Mesenchymal stem cell (in vitro differentiated cells and primary cell): ENCODE data around the gene DNASE1L1.

Experiments
- DNase-seq: peaks from one replicate; pipeline ENCODE4 v3.0.0-alpha.2; 2013
- H2AFZ ChIP-seq: one replicate; pipeline ENCODE4 v1.6.1; 2013; ENCODE audit warnings: low read depth, mild to moderate bottlenecking, control low read depth, inconsistent platforms, low read length, moderate library complexity
- H2AK5ac ChIP-seq: 2 replicates; pipeline ENCODE4 v1.6.1; 2013; ENCODE audit warnings: low read length, moderate library complexity, mild to moderate bottlenecking, inconsistent platforms; ENCODE audit not compliant: severe bottlenecking
- H2BK120ac ChIP-seq: one replicate; pipeline ENCODE4 v1.6.1; 2013; ENCODE audit warnings: low read depth, mild to moderate bottlenecking, inconsistent platforms, low read length, moderate library complexity
- H2BK12ac ChIP-seq, 2 experiments: one replicate each; pipeline ENCODE4 v1.6.1; 2013; ENCODE audit warnings: inconsistent platforms in 2 of 2, low read length in 2 of 2, mild to moderate bottlenecking in 2 of 2, moderate library complexity in 2 of 2, control low read depth in 1 of 2
- H2BK15ac ChIP-seq: one replicate; pipeline ENCODE4 v1.6.1; 2013; ENCODE audit warnings: mild to moderate bottlenecking, low read depth, inconsistent platforms; ENCODE audit not compliant: poor library complexity, severe bottlenecking
- H2BK5ac ChIP-seq: 2 replicates; pipeline ENCODE4 v1.6.1; 2013; ENCODE audit warnings: low read depth, mild to moderate bottlenecking, low read length, control low read depth, inconsistent platforms; ENCODE audit not compliant: poor library complexity, severe bottlenecking
- H3K14ac ChIP-seq, 2 experiments: one replicate each; pipeline ENCODE4 v1.6.1; 2013; ENCODE audit warnings: inconsistent platforms in 2 of 2, low read length in 2 of 2, control low read depth in 1 of 2, mild to moderate bottlenecking in 1 of 2, moderate library complexity in 1 of 2
- H3K18ac ChIP-seq, 2 experiments: one replicate each; pipeline ENCODE4 v1.6.1; 2013; ENCODE audit warnings: inconsistent platforms in 2 of 2, low read length in 2 of 2, control low read depth in 1 of 2, low read depth in 1 of 2, mild to moderate bottlenecking in 1 of 2
- H3K23ac ChIP-seq, 2 experiments: one replicate each; pipeline ENCODE4 v1.6.1; 2013; ENCODE audit warnings: inconsistent platforms in 2 of 2, low read length in 2 of 2, mild to moderate bottlenecking in 2 of 2, moderate library complexity in 2 of 2, control low read depth in 1 of 2
- H3K27ac ChIP-seq: 2 replicates; pipeline ENCODE4 v1.5.1; 2013; ENCODE audit warnings: mild to moderate bottlenecking, moderate library complexity, low read length, control low read depth, inconsistent platforms; ENCODE audit not compliant: poor library complexity, severe bottlenecking
- H3K27me3 ChIP-seq, 2 experiments: 2 replicates each; pipeline versions ENCODE4 v1.6.1 to v1.7.0; 2013; ENCODE audit warnings: low read length in 2 of 2, mild to moderate bottlenecking in 2 of 2, moderate library complexity in 2 of 2, control low read depth in 1 of 2, inconsistent platforms in 1 of 2; ENCODE audit not compliant: control insufficient read depth in 1 of 2, insufficient read depth in 1 of 2
- H3K36me3 ChIP-seq, 2 experiments: 2 replicates each; pipeline versions ENCODE4 v1.6.1 to v1.7.0; 2013; ENCODE audit warnings: low read length in 2 of 2, control low read depth in 1 of 2, inconsistent platforms in 1 of 2, low read depth in 1 of 2, mild to moderate bottlenecking in 1 of 2; ENCODE audit not compliant: insufficient read depth in 2 of 2, control insufficient read depth in 1 of 2
- H3K4ac ChIP-seq, 2 experiments: one replicate each; pipeline ENCODE4 v1.6.1; 2013; ENCODE audit warnings: inconsistent platforms in 2 of 2, low read length in 2 of 2, mild to moderate bottlenecking in 2 of 2, moderate library complexity in 2 of 2, control low read depth in 1 of 2, low read depth in 1 of 2
- H3K4me1 ChIP-seq: 2 replicates; pipeline ENCODE4 v1.6.1; 2013; ENCODE audit warnings: low read depth, low read length, control low read depth; ENCODE audit not compliant: control insufficient read depth, insufficient read depth
- H3K4me2 ChIP-seq: 2 replicates; pipeline ENCODE4 v1.6.1; 2013; ENCODE audit warnings: low read length, mild to moderate bottlenecking, inconsistent platforms; ENCODE audit not compliant: poor library complexity, severe bottlenecking
- H3K4me3 ChIP-seq, 2 experiments: 2 replicates each; pipeline versions ENCODE4 v1.5.1 to v1.7.0; 2013; ENCODE audit warnings: low read length in 2 of 2, mild to moderate bottlenecking in 2 of 2, control low read depth in 1 of 2, low read depth in 1 of 2; ENCODE audit not compliant: insufficient read depth in 1 of 2
- H3K79me1 ChIP-seq: replicated peaks from 2 replicates; pipeline ENCODE4 v1.6.1; 2013; ENCODE audit warnings: mild to moderate bottlenecking, control low read depth, low read length, inconsistent platforms; ENCODE audit not compliant: poor library complexity, severe bottlenecking
- H3K9ac ChIP-seq: 2 replicates; pipeline ENCODE4 v1.7.0; 2013; ENCODE audit warnings: mild to moderate bottlenecking, low read length, moderate library complexity
- H3K9me3 ChIP-seq: 2 replicates; pipeline ENCODE4 v1.7.0; 2013; ENCODE audit warnings: mild to moderate bottlenecking, low read length; ENCODE audit not compliant: control insufficient read depth
- H4K8ac ChIP-seq: one replicate; pipeline ENCODE4 v1.6.1; 2013; ENCODE audit warnings: inconsistent platforms, mild to moderate bottlenecking, low read length, moderate library complexity
- H4K91ac ChIP-seq: one replicate; pipeline ENCODE4 v1.6.1; 2013; ENCODE audit warnings: mild to moderate bottlenecking, low read length, inconsistent platforms
- WGBS: methylation state at CpG from one replicate; pipeline ENCODE4 v1.1.7; 2013; ENCODE audit warnings: mixed read lengths; 5-methylcytosine and 5-hydroxymethylcytosine counted together

Gene DNASE1L1

GRCh38 chrX:154413142-154413541, 4.1 kb upstream of the DNASE1L1 start:
- Histone ChIP-seq H3K9me3 (no peaks in the 10 kb centered on the region), H2AK5ac (no peak overlapping the region), H3K79me1 (peaks cover 5% of the 10 kb centered on the region), H3K14ac (no peak overlapping the region), H2BK12ac (no peak overlapping the region), H3K9ac (no peak overlapping the region), H3K4ac (no peak overlapping the region), H3K36me3 (peaks cover 6 to 15% of the 10 kb centered on the region in 2 experiments), H3K18ac (no peak overlapping the region), H3K4me2 (no peak overlapping the region), H2BK5ac (no peak overlapping the region), H2AFZ (no peak overlapping the region), H3K4me1 (peaks cover 19% of the 10 kb centered on the region), H3K27me3 (peaks cover 0 to 5% of the 10 kb centered on the region in 2 experiments), H3K23ac (no peak overlapping the region), H2BK120ac (no peak overlapping the region), H3K27ac (no peak overlapping the region), H4K8ac (no peak overlapping the region), H3K4me3 (no peak overlapping the region), H2BK15ac (no peak overlapping the region), H4K91ac (no peak overlapping the region)
- no peak for DNase-seq
- 95% methylated on average over 5 of the region's 8 CpGs for WGBS

GRCh38 chrX:154412468-154412867, 3.4 kb upstream of the DNASE1L1 start:
- no peak overlapping the region for H2AFZ ChIP-seq
- WGBS, result 51% methylated on average over 3 of the region's 4 CpGs
- H3K79me1 ChIP-seq, result peaks cover 5% of the 10 kb centered on the region
- no peak for DNase-seq
- H3K36me3 ChIP-seq, result peaks cover 6 to 15% of the 10 kb centered on the region in 2 experiments
- H2BK120ac ChIP-seq, result peak overlapping the region; percentile 15
- no peaks in the 10 kb centered on the region for H3K9me3 ChIP-seq
- H2AK5ac ChIP-seq, result no peak overlapping the region
- H3K27me3 ChIP-seq, result peaks cover 0 to 5% of the 10 kb centered on the region in 2 experiments
- H3K4me2 ChIP-seq, result peak overlapping the region; percentile 73
- peak overlapping the region in 1 of 2 experiments; percentile 5 for H3K18ac ChIP-seq
- H3K23ac ChIP-seq, result no peak overlapping the region
- peak overlapping the region; percentile 85 for H3K9ac ChIP-seq
- H4K8ac ChIP-seq, result no peak overlapping the region
- peak overlapping the region; percentile 2 to 13 for H3K4ac ChIP-seq
- H3K4me1 ChIP-seq, result peaks cover 19% of the 10 kb centered on the region
- no peak overlapping the region for H4K91ac ChIP-seq
- H3K27ac ChIP-seq, result no peak overlapping the region
- H3K4me3 ChIP-seq, result peak overlapping the region in 1 of 2 experiments; percentile 79
- no peak overlapping the region for H2BK5ac ChIP-seq
- no peak overlapping the region for H2BK15ac ChIP-seq
- no peak overlapping the region for H3K14ac ChIP-seq
- H2BK12ac ChIP-seq, result no peak overlapping the region

- H2AFZ ChIP-seq, result no peak overlapping the region
- 0% methylated on average over 5 of the region's 29 CpGs for WGBS
- no peak overlapping the region for H2BK5ac ChIP-seq
- no peaks in the 10 kb centered on the region for H3K9me3 ChIP-seq
- peaks cover 17% of the 10 kb centered on the region for H3K4me1 ChIP-seq
- H3K79me1 ChIP-seq, result peaks cover 5% of the 10 kb centered on the region
- H3K18ac ChIP-seq, result peak overlapping the region; percentile 37 to 89
- no peak overlapping the region for H3K14ac ChIP-seq
- H3K4ac ChIP-seq, result peak overlapping the region in 1 of 2 experiments; percentile 14
- H3K4me2 ChIP-seq, result peak overlapping the region; percentile 73
- peaks cover 6 to 15% of the 10 kb centered on the region in 2 experiments for H3K36me3 ChIP-seq
- no peak overlapping the region for H3K23ac ChIP-seq
- no peak overlapping the region for H2BK12ac ChIP-seq
- peaks cover 0 to 5% of the 10 kb centered on the region in 2 experiments for H3K27me3 ChIP-seq
- peak; percentile 67 for DNase-seq
- H4K91ac ChIP-seq, result peak overlapping the region; percentile 92
- H4K8ac ChIP-seq, result peak overlapping the region; percentile 87
- peak overlapping the region; percentile 73 for H2BK120ac ChIP-seq
- no peak overlapping the region for H3K27ac ChIP-seq
- H2AK5ac ChIP-seq, result no peak overlapping the region
- H3K4me3 ChIP-seq, result peak overlapping the region; percentile 77 to 79
- peak overlapping the region; percentile 85 for H3K9ac ChIP-seq
- H2BK15ac ChIP-seq, result no peak overlapping the region
Measured at GRCh38 chrX:154411981-154412340, 2.9 kb upstream of the DNASE1L1 start.

DNA sequence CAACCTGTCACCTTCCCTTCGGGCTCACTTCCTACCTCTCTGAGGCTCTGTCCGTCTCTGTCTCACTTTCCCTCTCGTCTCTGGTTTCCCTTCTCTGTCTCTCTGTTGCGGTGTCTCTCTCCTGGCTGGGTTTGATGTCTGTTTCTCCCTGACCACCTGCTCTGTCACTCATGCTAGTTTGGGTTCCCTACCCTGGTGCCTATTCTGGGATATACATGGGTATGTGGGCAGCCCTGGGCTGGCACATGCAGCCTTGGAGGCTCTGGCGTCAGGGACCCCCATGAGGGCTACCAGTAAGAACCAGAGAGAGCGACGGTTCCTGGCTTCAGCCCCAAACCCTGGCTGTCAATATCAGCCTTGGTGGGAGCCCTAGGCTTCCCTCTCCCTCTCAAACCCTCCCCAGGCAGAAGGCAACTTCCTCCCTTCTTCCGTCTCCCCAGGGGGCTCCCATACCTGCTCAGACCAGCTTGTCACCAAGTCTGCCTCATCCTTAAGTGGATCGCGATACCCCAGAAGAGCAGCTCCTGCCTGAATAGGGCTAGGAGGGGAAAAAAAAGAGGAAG, 314 bp downstream of the DNASE1L1 start:
- Histone ChIP-seq H2BK15ac (no peak overlapping the region), H3K4ac (peak overlapping the region in 1 of 2 experiments; percentile 58), H2AK5ac (no peak overlapping the region), H3K79me1 (peaks cover 5% of the 10 kb centered on the region), H4K91ac (no peak overlapping the region), H3K27ac (peak overlapping the region; percentile 61), H3K4me1 (peaks cover 17% of the 10 kb centered on the region), H3K4me2 (peak overlapping the region; percentile 56), H2AFZ (no peak overlapping the region), H4K8ac (no peak overlapping the region), H3K27me3 (peaks cover 0 to 2% of the 10 kb centered on the region in 2 experiments), H2BK5ac (no peak overlapping the region), H2BK12ac (peak overlapping the region in 1 of 2 experiments; percentile 78), H2BK120ac (no peak overlapping the region), H3K23ac (no peak overlapping the region), H3K14ac (peak overlapping the region in 1 of 2 experiments; percentile 55), H3K36me3 (peaks cover 3 to 20% of the 10 kb centered on the region in 2 experiments), H3K4me3 (peak overlapping the region; percentile 40 to 50), H3K9ac (peak overlapping the region; percentile 61), H3K18ac (peak overlapping the region; percentile 37 to 70), H3K9me3 (no peaks in the 10 kb centered on the region)
- WGBS, result 43% methylated on average over 7 of the region's 10 CpGs
- DNase-seq, result no peak
